K562 (cell line): ENCODE measurements around the gene NF1. TPM values are rescaled to one million over a fixed set of nuclear protein-coding genes. Genes with fewer than 3 reads are reported as not detected.

Experiments used
- CHD1 ChIP-seq: fragments of 200-600 bp; sonication (generic); IDR thresholded peaks from one replicate; pipeline ENCODE4 v1.6.1; 2012; ENCODE audit warnings: mild to moderate bottlenecking, moderate library complexity, low read length, inconsistent platforms
- CREB3 ChIP-seq: fragments of 450-650 bp; conservative IDR thresholded peaks from 2 replicates; pipeline ENCODE4 v1.6.1; 2016; ENCODE audit warnings: missing genetic modification characterization, low read depth, mild to moderate bottlenecking, missing compliant biosample characterization, moderate library complexity
- EGR1 ChIP-seq: fragments of 450-650 bp; conservative IDR thresholded peaks from 2 replicates; pipeline ENCODE4 v1.6.1; 2017; ENCODE audit warnings: mild to moderate bottlenecking
- ELK1 ChIP-seq: sonication (generic); formaldehyde crosslinking; IDR thresholded peaks from 2 replicates; pipeline ENCODE4 v1.8.1; 2022; ENCODE audit warnings: missing genetic modification reagents
- HNRNPLL ChIP-seq: fragments of 200-400 bp; formaldehyde crosslinking; IDR thresholded peaks from 2 replicates; pipeline ENCODE4 v1.6.1; 2017; ENCODE audit warnings: low read length, low read depth, mild to moderate bottlenecking; ENCODE audit not compliant: poor library complexity, severe bottlenecking
- KAT2B ChIP-seq: IDR thresholded peaks from one replicate; pipeline ENCODE4 v1.6.1; 2012; ENCODE audit warnings: low read depth, mild to moderate bottlenecking, control low read depth, inconsistent platforms, low read length, moderate library complexity
- KLF1 ChIP-seq: fragments of 450-650 bp; IDR thresholded peaks from 2 replicates; pipeline ENCODE4 v1.6.1; 2016; ENCODE audit warnings: missing genetic modification characterization, missing compliant biosample characterization
- MGA ChIP-seq: fragments of 450-650 bp; IDR thresholded peaks from 2 replicates; pipeline ENCODE4 v1.6.1; 2016; ENCODE audit warnings: mild to moderate bottlenecking, moderate library complexity
- NELFE ChIP-seq: IDR thresholded peaks from 2 replicates; pipeline ENCODE4 v1.6.1; 2011; ENCODE audit warnings: mild to moderate bottlenecking; ENCODE audit not compliant: insufficient read depth, insufficient read length
- ZBTB49 ChIP-seq: sonication (generic); formaldehyde crosslinking; IDR thresholded peaks from 2 replicates; pipeline ENCODE4 v1.8.0; 2022; ENCODE audit warnings: missing genetic modification reagents, mild to moderate bottlenecking, borderline replicate concordance
- ZNF232 ChIP-seq: sonication (generic); formaldehyde crosslinking; IDR thresholded peaks from 2 replicates; pipeline ENCODE4 v1.8.0; 2022; ENCODE audit warnings: mild to moderate bottlenecking, missing genetic modification reagents
- polyA plus RNA-seq, 8 experiments: library from polyadenylated mRNA; depleted of rRNA in 4 of 8; stranded (reverse) in 5 of 8; unstranded in 3 of 8; fragments of >200 nt; fragmentation: Nextera tagmentation in 2 of 8; fragmentation: Illumina TruSeq in 1 of 8; extraction: Ambion mirVana in 2 of 8; extraction: Trizol in 1 of 8; gene quantifications; 2 replicates each; pipeline versions ENCODE4 v1.2.1 to v1.2.3, GENCODE V29; 2011 to 2014; ENCODE audit warnings: inconsistent platforms in 1 of 8, missing spikeins in 1 of 8
- total RNA-seq, 7 experiments: library from RNA; depleted of rRNA in 6 of 7; stranded (reverse); fragments of >200 nt in 6 of 7; fragmentation: Illumina TruSeq in 2 of 7; extraction: Trizol in 2 of 7; gene quantifications; 2 replicates each; pipeline versions ENCODE4 v1.2.1 to v1.2.3, GENCODE V29; 2011 to 2021; ENCODE audit warnings: low replicate concordance in 1 of 7

The NF1 gene
- total and polyA plus RNA-seq, 9 of the 15 experiments (the other 6 are each of a cell fraction or from before 2014, with no cell fraction given), result 3.4 to 41.9 (median 24.3) TPM

GRCh38 chr17:31371511-31372097 is 276.8 kb downstream of the NF1 start (continued):
- TF ChIP-seq MGA (peak; percentile 18; the same call in 1 of the 2 replicates), CHD1 (no peak), EGR1 (no peak), CREB3 (no peak), HNRNPLL (no peak), KAT2B (no peak), ZNF232 (no peak), ZBTB49 (CRISPR knock-in tag) (no peak), NELFE (no peak), KLF1 (no peak), ELK1 (CRISPR knock-in tag) (no peak)
